ENCODE measurements around the gene GOLGA3.
"Not testable (repeated sequence)": the region's sequence is repeated elsewhere in the genome, so short reads cannot be mapped to it uniquely, and the experiment has no call there.

Gene GOLGA3

DNA sequence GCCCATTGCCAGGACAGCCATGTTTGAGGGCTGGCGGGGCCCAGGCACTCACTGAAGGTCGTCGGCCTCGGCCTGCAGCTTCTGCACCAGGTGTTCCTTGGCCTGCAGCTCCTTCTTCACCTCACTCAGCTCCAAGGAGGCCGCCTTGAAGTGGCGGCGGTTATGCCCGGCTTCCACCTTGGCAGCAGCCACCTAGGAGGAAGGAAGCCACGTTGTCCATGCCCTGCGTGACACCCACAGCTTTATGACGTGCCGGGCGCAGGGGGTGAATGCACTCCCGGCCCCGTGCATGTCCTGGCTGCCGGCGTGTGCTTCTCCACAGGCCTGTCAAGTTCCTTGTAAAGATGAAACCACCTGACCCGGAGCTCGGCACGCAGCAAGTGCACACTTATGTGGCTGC, 51.1 kb downstream of the GOLGA3 start:
- H3K36me3 ChIP-seq (ENCODE audit: control insufficient read depth, insufficient read depth, low read length): peaks cover 50% of the 10 kb centered on the region
- no CpG with 5 or more reads among the region's 20 CpGs for WGBS (ENCODE audit: insufficient coverage, insufficient read length)

GRCh38 chr12:132776816-132777568, 51.7 kb downstream of the GOLGA3 start:
- Histone ChIP-seq H3K36me3 (ENCODE audit: control insufficient read depth, insufficient read depth, low read length) (peaks cover 48% of the 10 kb centered on the region), H3K4me1 (ENCODE audit: control insufficient read depth, insufficient read depth, low read length) (no peaks in the 10 kb centered on the region), H3K27me3 (ENCODE audit: control insufficient read depth, insufficient read depth, low read length) (no peaks in the 10 kb centered on the region), H3K4me3 (ENCODE audit: low read length) (no peak overlapping the region), H3K9me3 (ENCODE audit: control insufficient read depth, insufficient read depth, low read length) (no peaks in the 10 kb centered on the region), H3K27ac (ENCODE audit: low read length) (no peak overlapping the region)
- DNase-seq (ENCODE audit: low read depth, low spot score): no peak
- no CpG with 5 or more reads among the region's 29 CpGs for WGBS (ENCODE audit: insufficient coverage, insufficient read length)

More for the DNA sequence above, 51.1 kb downstream of the GOLGA3 start:
- Histone ChIP-seq H3K4me1 (ENCODE audit: control insufficient read depth, insufficient read depth, low read length) (no peaks in the 10 kb centered on the region), H3K4me3 (ENCODE audit: low read length) (no peak overlapping the region), H3K27me3 (ENCODE audit: control insufficient read depth, insufficient read depth, low read length) (no peaks in the 10 kb centered on the region), H3K27ac (ENCODE audit: low read length) (no peak overlapping the region), H3K9me3 (ENCODE audit: control insufficient read depth, insufficient read depth, low read length) (no peaks in the 10 kb centered on the region)
- DNase-seq (ENCODE audit: low read depth, low spot score): no peak

DNA sequence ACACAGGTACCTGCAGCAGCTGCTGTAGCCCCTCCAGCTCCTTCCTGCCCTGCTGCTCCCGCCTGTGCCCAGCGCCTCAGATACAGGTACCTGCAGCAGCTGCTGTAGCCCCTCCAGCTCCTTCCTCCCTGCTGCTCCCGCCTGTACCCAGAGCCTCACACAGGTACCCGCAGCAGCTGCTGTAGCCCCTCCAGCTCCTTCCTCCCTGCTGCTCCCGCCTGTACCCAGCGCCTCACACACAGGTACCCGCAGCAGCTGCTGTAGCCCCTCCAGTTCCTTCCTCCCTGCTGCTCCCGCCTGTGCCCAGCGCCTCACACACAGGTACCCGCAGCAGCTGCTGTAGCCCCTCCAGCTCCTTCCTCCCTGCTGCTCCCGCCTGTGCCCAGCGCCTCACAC, 52.4 kb downstream of the GOLGA3 start:
- H3K4me1 ChIP-seq (ENCODE audit: control insufficient read depth, insufficient read depth, low read length); H3K27ac ChIP-seq (ENCODE audit: low read length); H3K4me3 ChIP-seq (ENCODE audit: low read length); H3K27me3 ChIP-seq (ENCODE audit: control insufficient read depth, insufficient read depth, low read length); DNase-seq (ENCODE audit: low read depth, low spot score); H3K9me3 ChIP-seq (ENCODE audit: control insufficient read depth, insufficient read depth, low read length): not testable (repeated sequence)
- peaks cover 43% of the 10 kb centered on the region for H3K36me3 ChIP-seq (ENCODE audit: control insufficient read depth, insufficient read depth, low read length)
- WGBS (ENCODE audit: insufficient coverage, insufficient read length): no CpG with 5 or more reads among the region's 12 CpGs

GRCh38 chr12:132775502-132776229, 53.0 kb downstream of the GOLGA3 start:
- peaks cover 40% of the 10 kb centered on the region for H3K36me3 ChIP-seq (ENCODE audit: control insufficient read depth, insufficient read depth, low read length)
- WGBS (ENCODE audit: insufficient coverage, insufficient read length): no CpG with 5 or more reads among the region's 24 CpGs

DNA sequence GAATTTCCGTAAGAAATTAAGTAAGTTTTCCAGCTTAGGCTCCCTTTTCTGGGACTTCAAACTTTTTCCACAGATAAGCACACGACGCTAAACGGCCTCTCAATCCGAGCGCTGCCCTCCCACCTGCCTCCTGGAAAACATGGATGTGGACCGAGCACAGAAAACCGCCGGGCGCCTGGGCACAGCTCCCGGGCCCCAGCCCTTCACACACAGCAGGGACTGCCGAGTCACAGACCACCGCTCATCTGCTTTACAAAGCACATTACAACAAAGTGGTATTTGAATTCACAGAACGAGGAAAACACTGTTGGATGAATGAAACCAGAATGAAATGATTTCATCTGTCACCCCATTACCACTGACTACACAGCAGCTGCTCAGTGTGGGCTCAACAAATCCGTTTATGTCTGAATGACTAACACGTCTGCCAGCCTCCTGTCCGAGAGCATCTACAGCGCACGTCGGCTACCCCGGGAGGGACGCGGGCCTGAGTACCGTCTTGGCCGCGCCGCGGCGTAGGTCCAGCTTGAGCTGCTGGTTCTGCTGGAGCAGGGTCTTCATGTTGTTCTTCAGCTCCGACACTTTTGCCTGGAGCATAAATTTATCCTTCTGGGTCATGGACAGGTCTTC, 53.9 kb downstream of the GOLGA3 start:
- DNase-seq (ENCODE audit: low read depth, low spot score): no peak
- H3K4me1 ChIP-seq (ENCODE audit: control insufficient read depth, insufficient read depth, low read length): no peaks in the 10 kb centered on the region
- H3K9me3 ChIP-seq (ENCODE audit: control insufficient read depth, insufficient read depth, low read length): no peaks in the 10 kb centered on the region
- WGBS (ENCODE audit: insufficient coverage, insufficient read length): no CpG with 5 or more reads among the region's 30 CpGs
- peaks cover 32% of the 10 kb centered on the region for H3K36me3 ChIP-seq (ENCODE audit: control insufficient read depth, insufficient read depth, low read length)
- H3K27me3 ChIP-seq (ENCODE audit: control insufficient read depth, insufficient read depth, low read length): no peaks in the 10 kb centered on the region
- H3K4me3 ChIP-seq (ENCODE audit: low read length): no peak overlapping the region
- no peak overlapping the region for H3K27ac ChIP-seq (ENCODE audit: low read length)

More at GRCh38 chr12:132775502-132776229, 53.0 kb downstream of the GOLGA3 start:
- DNase-seq (ENCODE audit: low read depth, low spot score): no peak
- Histone ChIP-seq H3K9me3 (ENCODE audit: control insufficient read depth, insufficient read depth, low read length) (no peaks in the 10 kb centered on the region), H3K4me1 (ENCODE audit: control insufficient read depth, insufficient read depth, low read length) (no peaks in the 10 kb centered on the region), H3K27ac (ENCODE audit: low read length) (no peak overlapping the region), H3K4me3 (ENCODE audit: low read length) (no peak overlapping the region), H3K27me3 (ENCODE audit: control insufficient read depth, insufficient read depth, low read length) (no peaks in the 10 kb centered on the region)

GRCh38 chr12:132774159-132774558, 54.5 kb downstream of the GOLGA3 start:
- H3K36me3 ChIP-seq (ENCODE audit: control insufficient read depth, insufficient read depth, low read length): peaks cover 32% of the 10 kb centered on the region
- no peak overlapping the region for H3K4me3 ChIP-seq (ENCODE audit: low read length)

GRCh38 chr12:132773077-132773955, 55.4 kb downstream of the GOLGA3 start:
- no peaks in the 10 kb centered on the region for H3K27me3 ChIP-seq (ENCODE audit: control insufficient read depth, insufficient read depth, low read length)
- no CpG with 5 or more reads among the region's 41 CpGs for WGBS (ENCODE audit: insufficient coverage, insufficient read length)
- peaks cover 32% of the 10 kb centered on the region for H3K36me3 ChIP-seq (ENCODE audit: control insufficient read depth, insufficient read depth, low read length)
- no peaks in the 10 kb centered on the region for H3K9me3 ChIP-seq (ENCODE audit: control insufficient read depth, insufficient read depth, low read length)
- H3K4me1 ChIP-seq (ENCODE audit: control insufficient read depth, insufficient read depth, low read length): no peaks in the 10 kb centered on the region
- DNase-seq (ENCODE audit: low read depth, low spot score): no peak
- no peak overlapping the region for H3K27ac ChIP-seq (ENCODE audit: low read length)
- H3K4me3 ChIP-seq (ENCODE audit: low read length): no peak overlapping the region

More at GRCh38 chr12:132774159-132774558, 54.5 kb downstream of the GOLGA3 start:
- Histone ChIP-seq H3K4me1 (ENCODE audit: control insufficient read depth, insufficient read depth, low read length) (no peaks in the 10 kb centered on the region), H3K27ac (ENCODE audit: low read length) (no peak overlapping the region), H3K9me3 (ENCODE audit: control insufficient read depth, insufficient read depth, low read length) (no peaks in the 10 kb centered on the region), H3K27me3 (ENCODE audit: control insufficient read depth, insufficient read depth, low read length) (no peaks in the 10 kb centered on the region)
- no CpG with 5 or more reads among the region's 18 CpGs for WGBS (ENCODE audit: insufficient coverage, insufficient read length)
- no peak for DNase-seq (ENCODE audit: low read depth, low spot score)

DNA sequence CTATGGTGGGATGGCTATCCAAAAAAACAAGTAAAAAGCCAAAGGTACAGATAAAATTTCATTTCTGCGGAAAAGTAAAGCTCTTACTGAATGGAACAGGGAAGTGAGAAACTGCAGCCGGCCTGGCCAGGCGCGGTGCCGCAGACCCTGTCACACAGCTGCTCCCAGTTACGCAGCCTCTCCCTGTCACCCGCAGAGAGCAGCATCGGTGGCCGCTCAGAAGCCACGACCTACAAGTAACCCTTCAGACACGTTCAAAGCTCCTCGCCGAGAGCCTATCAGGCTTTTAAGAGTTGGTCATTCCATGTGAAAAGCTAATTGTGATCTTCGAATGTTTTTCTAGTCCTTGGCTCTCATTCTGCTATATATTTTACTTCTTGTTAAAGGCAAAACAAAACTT, 56.1 kb downstream of the GOLGA3 start:
- H3K9me3 ChIP-seq (ENCODE audit: control insufficient read depth, insufficient read depth, low read length): no peaks in the 10 kb centered on the region
- H3K4me1 ChIP-seq (ENCODE audit: control insufficient read depth, insufficient read depth, low read length): no peaks in the 10 kb centered on the region
- DNase-seq (ENCODE audit: low read depth, low spot score): no peak
- WGBS (ENCODE audit: insufficient coverage, insufficient read length): no CpG with 5 or more reads among the region's 14 CpGs
- peaks cover 29% of the 10 kb centered on the region for H3K36me3 ChIP-seq (ENCODE audit: control insufficient read depth, insufficient read depth, low read length)
- no peak overlapping the region for H3K4me3 ChIP-seq (ENCODE audit: low read length)
- H3K27me3 ChIP-seq (ENCODE audit: control insufficient read depth, insufficient read depth, low read length): no peaks in the 10 kb centered on the region
- no peak overlapping the region for H3K27ac ChIP-seq (ENCODE audit: low read length)

- DNase-seq (ENCODE audit: low read depth, low spot score): no peak
These were observed 57.4 kb downstream of the GOLGA3 start for GRCh38 chr12:132771126-132771838.

More at GRCh38 chr12:132771126-132771838, 57.4 kb downstream of the GOLGA3 start:
- Histone ChIP-seq H3K4me1 (ENCODE audit: control insufficient read depth, insufficient read depth, low read length) (no peaks in the 10 kb centered on the region), H3K9me3 (ENCODE audit: control insufficient read depth, insufficient read depth, low read length) (no peaks in the 10 kb centered on the region), H3K36me3 (ENCODE audit: control insufficient read depth, insufficient read depth, low read length) (peaks cover 21% of the 10 kb centered on the region), H3K4me3 (ENCODE audit: low read length) (no peak overlapping the region), H3K27ac (ENCODE audit: low read length) (no peak overlapping the region), H3K27me3 (ENCODE audit: control insufficient read depth, insufficient read depth, low read length) (no peaks in the 10 kb centered on the region)
- WGBS (ENCODE audit: insufficient coverage, insufficient read length): no CpG with 5 or more reads among the region's 15 CpGs
